ENCODE data around the gene UGDH.
"Not testable (repeated sequence)": the region's sequence is repeated elsewhere in the genome, so short reads cannot be mapped to it uniquely, and the experiment has no call there.

The UGDH gene

DNA sequence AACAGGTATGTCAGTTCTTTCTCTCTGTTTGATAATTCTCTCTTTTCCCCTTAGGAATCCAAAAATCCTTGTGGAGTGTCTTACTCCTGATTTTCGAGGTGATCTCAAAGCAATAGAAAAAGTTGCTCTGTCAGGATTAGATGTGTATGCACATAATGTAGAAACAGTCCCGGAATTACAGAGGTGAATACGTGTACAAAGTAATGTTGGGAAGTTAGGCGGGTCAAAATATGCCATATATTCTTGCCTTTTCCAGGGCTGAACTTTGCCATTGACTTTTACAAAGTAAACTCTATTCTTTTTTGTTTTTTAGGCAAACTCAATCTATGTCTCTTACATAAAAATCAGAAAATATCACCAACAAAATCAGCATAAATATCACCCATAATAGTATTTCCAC, 59.8 kb downstream of the UGDH start:
- Histone ChIP-seq H3K4me1 (ENCODE audit: control insufficient read depth, insufficient read depth, low read length, unreplicated experiment) (no peaks in the 10 kb centered on the region), H3K36me3 (ENCODE audit: insufficient read depth, low read length) (peaks cover 15% of the 10 kb centered on the region), H3K27me3 (ENCODE audit: insufficient read depth, low read length) (no peaks in the 10 kb centered on the region), H3K79me2 (ENCODE audit: control insufficient read depth, insufficient read depth, low read length, unreplicated experiment) (no peaks in the 10 kb centered on the region), H3K27ac (ENCODE audit: low read depth, low read length) (no peak overlapping the region), H3K4me3 (ENCODE audit: low read depth, low read length) (no peak overlapping the region), H2AFZ (ENCODE audit: low read length, unreplicated experiment) (no peak overlapping the region)

DNA sequence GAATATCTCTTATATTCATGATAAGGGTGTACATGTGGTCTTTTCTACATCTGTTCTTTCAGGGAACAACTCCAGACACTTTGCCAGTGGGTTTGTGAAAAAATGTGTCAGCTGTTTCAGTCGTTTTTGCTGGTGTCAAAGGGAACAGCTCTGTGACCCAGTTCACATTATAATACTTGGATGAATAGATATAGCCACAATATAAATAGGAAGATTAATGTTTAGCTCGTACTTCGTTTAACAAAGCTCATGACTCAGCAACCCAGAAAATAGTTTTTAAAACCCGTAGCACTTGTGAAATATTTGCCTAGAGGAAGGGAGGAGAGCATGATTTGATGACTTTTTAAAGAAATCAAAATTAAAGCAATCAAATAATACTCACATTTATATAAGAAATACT, 60.5 kb downstream of the UGDH start:
- peaks cover 11% of the 10 kb centered on the region for H3K36me3 ChIP-seq (ENCODE audit: insufficient read depth, low read length)

DNA sequence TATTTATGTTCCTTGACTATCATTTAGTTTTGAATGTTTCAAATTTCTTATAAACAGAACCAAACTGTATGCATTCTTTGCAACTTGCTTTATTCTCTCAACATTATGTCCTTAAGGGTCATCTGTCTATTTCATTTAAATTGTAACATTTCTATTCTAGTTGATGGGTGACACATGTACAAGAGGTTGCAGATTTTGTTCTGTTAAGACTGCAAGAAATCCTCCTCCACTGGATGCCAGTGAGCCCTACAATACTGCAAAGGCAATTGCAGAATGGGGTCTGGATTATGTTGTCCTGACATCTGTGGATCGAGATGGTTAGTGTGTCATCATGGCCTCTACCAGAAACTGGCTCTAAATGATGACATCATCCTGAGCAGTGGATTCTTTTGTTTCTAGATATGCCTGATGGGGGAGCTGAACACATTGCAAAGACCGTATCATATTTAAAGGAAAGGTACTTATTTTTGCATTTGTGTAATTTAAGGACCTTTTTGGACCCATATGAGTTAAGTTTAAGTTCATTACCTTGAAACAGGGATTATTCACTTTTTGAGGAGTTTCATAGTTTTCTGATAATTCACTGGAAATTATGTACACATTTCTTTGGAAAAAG, 62.2 kb downstream of the UGDH start:
- peaks cover 10% of the 10 kb centered on the region for H3K36me3 ChIP-seq (ENCODE audit: insufficient read depth, low read length)
- peak overlapping the region; percentile 49; the same call in 1 of the 2 replicates for H3K27ac ChIP-seq (ENCODE audit: low read depth, low read length)

More for the DNA sequence above, 60.5 kb downstream of the UGDH start:
- Histone ChIP-seq H2AFZ (ENCODE audit: low read length, unreplicated experiment) (no peak overlapping the region), H3K27ac (ENCODE audit: low read depth, low read length) (no peak overlapping the region), H3K27me3 (ENCODE audit: insufficient read depth, low read length) (no peaks in the 10 kb centered on the region), H3K4me3 (ENCODE audit: low read depth, low read length) (no peak overlapping the region), H3K4me1 (ENCODE audit: control insufficient read depth, insufficient read depth, low read length, unreplicated experiment) (no peaks in the 10 kb centered on the region), H3K79me2 (ENCODE audit: control insufficient read depth, insufficient read depth, low read length, unreplicated experiment) (no peaks in the 10 kb centered on the region)

DNA sequence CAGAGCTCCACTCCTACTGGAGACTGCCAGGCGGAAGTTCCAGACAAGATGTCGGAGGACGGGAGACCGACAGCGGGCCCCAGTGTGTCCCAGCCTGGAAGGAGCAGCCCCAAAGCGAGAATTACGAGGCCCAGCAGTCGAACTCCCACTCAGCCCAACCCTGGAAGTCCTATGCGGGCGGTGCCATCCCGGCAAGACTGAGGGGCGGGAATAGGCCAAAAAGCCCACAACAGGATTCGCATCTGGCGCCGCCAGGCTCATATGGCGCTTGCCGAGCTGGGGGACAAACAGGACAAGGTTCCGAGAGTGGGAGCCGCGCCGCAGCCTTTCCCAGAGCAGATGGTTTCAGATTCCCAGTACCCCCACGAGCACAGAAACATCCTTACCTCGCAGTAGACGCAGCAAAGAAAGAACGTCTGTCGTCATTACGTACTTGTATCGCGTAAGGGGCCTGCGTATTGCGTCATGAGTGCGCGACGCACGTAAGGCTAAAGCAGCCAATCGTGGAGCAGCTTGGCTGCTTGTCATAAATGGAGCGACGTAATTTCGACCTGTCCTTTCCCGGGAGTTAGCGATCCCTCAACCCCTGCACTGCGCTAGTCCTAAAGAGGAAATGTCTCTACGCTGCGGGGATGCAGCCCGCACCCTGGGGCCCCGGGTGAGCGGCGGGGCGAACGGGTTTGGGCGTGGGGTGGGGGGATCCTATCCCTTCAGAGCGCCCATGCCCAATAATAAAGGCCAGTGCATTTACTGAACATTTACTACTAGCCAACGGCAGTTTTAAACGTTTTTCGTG, 68.5 kb downstream of the UGDH start, which contains the start of the genes LIAS and RPL9:
Gene LIAS (plus strand): TSS at position 552 of the 796 bp plus-strand sequence. CDS start 62 bp downstream, at position 614.
Gene RPL9 (minus strand): TSS at position 418 of the 796 bp plus-strand sequence. CDS start 483 bp downstream, outside the sequence.
- peak within 1 kb of the TSS; percentile 84 for H2AFZ ChIP-seq (ENCODE audit: low read length, unreplicated experiment)
- H3K27ac ChIP-seq (ENCODE audit: low read depth, low read length), result peak within 1 kb of the TSS; percentile 86
- H3K79me2 ChIP-seq (ENCODE audit: control insufficient read depth, insufficient read depth, low read length, unreplicated experiment), result peaks cover 55% of the 10 kb centered on the region
- H3K36me3 ChIP-seq (ENCODE audit: insufficient read depth, low read length), result peaks cover 48% of the 10 kb centered on the region
- no peaks in the 10 kb centered on the region for H3K27me3 ChIP-seq (ENCODE audit: insufficient read depth, low read length)
- peaks cover 25% of the 10 kb centered on the region for H3K4me1 ChIP-seq (ENCODE audit: control insufficient read depth, insufficient read depth, low read length, unreplicated experiment)
- peak within 1 kb of the TSS; percentile 93 for H3K4me3 ChIP-seq (ENCODE audit: low read depth, low read length)

More for the DNA sequence above, 62.2 kb downstream of the UGDH start:
- Histone ChIP-seq H3K4me1 (ENCODE audit: control insufficient read depth, insufficient read depth, low read length, unreplicated experiment) (peaks cover 7% of the 10 kb centered on the region), H3K27me3 (ENCODE audit: insufficient read depth, low read length) (no peaks in the 10 kb centered on the region), H3K79me2 (ENCODE audit: control insufficient read depth, insufficient read depth, low read length, unreplicated experiment) (peaks cover 12% of the 10 kb centered on the region), H3K4me3 (ENCODE audit: low read depth, low read length) (no peak overlapping the region; the same call in 1 of the 2 replicates), H2AFZ (ENCODE audit: low read length, unreplicated experiment) (peak overlapping the region; percentile 54)

DNA sequence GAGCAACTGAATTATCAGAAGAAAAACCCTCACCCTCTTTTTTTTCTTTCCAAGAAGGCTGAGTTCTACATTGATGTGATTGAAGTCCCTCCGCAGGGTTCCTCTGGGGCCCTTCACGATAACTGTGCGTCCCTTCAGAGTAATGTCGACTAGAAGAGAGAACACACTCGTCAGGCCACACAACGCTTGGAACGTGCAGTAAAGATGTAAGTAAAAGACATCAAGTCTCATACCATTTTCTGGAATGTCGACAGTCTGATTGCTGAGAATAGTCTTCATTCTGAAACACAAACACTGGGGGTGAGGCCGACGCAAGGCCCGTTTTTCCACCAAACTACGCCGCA, 69.1 kb downstream of the UGDH start:
- H3K79me2 ChIP-seq (ENCODE audit: control insufficient read depth, insufficient read depth, low read length, unreplicated experiment), result peaks cover 55% of the 10 kb centered on the region
- H2AFZ ChIP-seq (ENCODE audit: low read length, unreplicated experiment); H3K27me3 ChIP-seq (ENCODE audit: insufficient read depth, low read length): not testable (repeated sequence)
- peak overlapping the region; percentile 93 for H3K4me3 ChIP-seq (ENCODE audit: low read depth, low read length)
- peak overlapping the region; percentile 86 for H3K27ac ChIP-seq (ENCODE audit: low read depth, low read length)
- H3K4me1 ChIP-seq (ENCODE audit: control insufficient read depth, insufficient read depth, low read length, unreplicated experiment), result peaks cover 25% of the 10 kb centered on the region
- peaks cover 54% of the 10 kb centered on the region for H3K36me3 ChIP-seq (ENCODE audit: insufficient read depth, low read length)

DNA sequence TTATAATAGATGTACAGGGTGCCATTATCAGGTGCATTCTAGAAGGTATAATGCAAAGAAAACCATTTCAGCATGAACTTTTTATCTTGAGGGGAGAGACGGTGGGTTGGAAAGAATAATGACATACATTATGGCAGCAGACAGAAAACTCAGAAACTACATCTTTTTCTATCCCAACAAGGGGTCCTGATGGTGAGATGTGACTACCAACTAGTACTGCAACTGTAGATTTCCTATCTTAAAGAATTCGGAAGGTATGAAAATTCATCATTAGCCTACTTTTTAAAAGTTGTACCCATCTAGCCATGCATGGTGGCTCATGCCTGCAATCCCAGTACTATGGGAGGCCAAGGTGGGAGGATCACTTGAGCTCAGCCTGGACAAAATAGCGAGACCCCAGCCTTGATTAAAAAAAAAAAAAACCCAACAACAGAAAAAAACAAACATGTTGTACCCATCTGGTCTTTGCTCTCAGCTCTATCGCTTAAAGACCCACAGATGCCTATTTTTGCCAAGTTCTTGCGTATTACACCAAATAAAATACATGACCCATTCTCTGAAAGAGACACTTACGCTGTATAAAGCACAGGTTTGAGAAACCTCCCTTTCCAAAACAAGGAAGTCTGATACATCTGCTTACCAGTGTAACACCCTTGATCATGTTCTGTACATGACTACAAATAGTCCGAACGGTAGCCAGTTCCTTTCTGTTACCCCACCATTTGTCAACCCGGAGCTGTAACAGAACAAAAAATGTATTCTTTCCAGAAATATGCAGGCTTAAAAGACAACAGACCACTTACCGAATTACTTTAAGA, 70.1 kb downstream of the UGDH start:
- H3K27me3 ChIP-seq (ENCODE audit: insufficient read depth, low read length), result no peaks in the 10 kb centered on the region
- peaks cover 63% of the 10 kb centered on the region for H3K36me3 ChIP-seq (ENCODE audit: insufficient read depth, low read length)
- peak overlapping the region; percentile 93 for H3K4me3 ChIP-seq (ENCODE audit: low read depth, low read length)
- peaks cover 55% of the 10 kb centered on the region for H3K79me2 ChIP-seq (ENCODE audit: control insufficient read depth, insufficient read depth, low read length, unreplicated experiment)
- H3K4me1 ChIP-seq (ENCODE audit: control insufficient read depth, insufficient read depth, low read length, unreplicated experiment), result peaks cover 25% of the 10 kb centered on the region
- no peak overlapping the region for H2AFZ ChIP-seq (ENCODE audit: low read length, unreplicated experiment)
- H3K27ac ChIP-seq (ENCODE audit: low read depth, low read length), result no peak overlapping the region

DNA sequence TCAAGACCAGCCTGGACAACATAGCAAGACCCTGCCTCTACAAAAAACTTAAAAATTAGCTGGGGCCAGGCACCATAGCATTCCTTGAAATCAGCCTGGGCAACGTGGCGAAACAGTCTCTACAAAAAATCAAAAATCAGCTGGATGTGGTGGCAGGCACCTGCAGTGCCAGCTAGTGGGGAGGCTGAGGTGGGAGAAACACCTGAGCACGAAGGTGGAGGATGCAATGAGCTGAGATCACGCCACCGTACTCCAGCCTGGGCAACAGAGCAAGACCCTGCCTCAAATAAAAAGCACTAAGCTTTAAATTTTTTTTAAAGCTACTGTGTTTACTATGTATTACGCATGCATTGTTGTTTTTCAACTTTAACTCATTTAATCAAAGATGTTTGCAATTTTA, 71.8 kb downstream of the UGDH start:
- Histone ChIP-seq H3K4me3 (ENCODE audit: low read depth, low read length) (peak overlapping the region; percentile 93), H2AFZ (ENCODE audit: low read length, unreplicated experiment) (no peak overlapping the region), H3K79me2 (ENCODE audit: control insufficient read depth, insufficient read depth, low read length, unreplicated experiment) (peaks cover 47% of the 10 kb centered on the region), H3K27me3 (ENCODE audit: insufficient read depth, low read length) (no peaks in the 10 kb centered on the region), H3K4me1 (ENCODE audit: control insufficient read depth, insufficient read depth, low read length, unreplicated experiment) (peaks cover 19% of the 10 kb centered on the region), H3K36me3 (ENCODE audit: insufficient read depth, low read length) (peaks cover 72% of the 10 kb centered on the region), H3K27ac (ENCODE audit: low read depth, low read length) (no peak overlapping the region)

DNA sequence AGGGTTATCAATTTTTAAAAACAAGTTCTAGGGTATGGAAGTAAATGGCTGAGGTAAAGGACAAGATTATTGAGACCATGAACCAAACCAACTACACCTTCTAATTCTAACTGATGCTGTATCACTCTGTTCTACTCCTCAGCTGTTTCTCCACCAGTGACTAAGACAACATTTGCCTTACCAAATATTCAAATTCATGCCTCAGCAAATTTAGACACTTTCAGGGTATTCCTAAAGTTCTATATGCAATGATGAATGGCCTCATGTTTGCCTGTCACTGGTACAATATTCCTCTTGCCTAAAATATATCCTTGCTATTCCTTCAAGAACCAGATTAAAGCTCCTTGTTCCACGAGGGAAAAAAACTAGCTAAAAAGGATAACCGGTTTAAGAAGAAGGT, 73.5 kb downstream of the UGDH start:
- Histone ChIP-seq H3K27me3 (ENCODE audit: insufficient read depth, low read length) (no peaks in the 10 kb centered on the region), H3K4me3 (ENCODE audit: low read depth, low read length) (no peak overlapping the region), H3K36me3 (ENCODE audit: insufficient read depth, low read length) (peaks cover 73% of the 10 kb centered on the region), H2AFZ (ENCODE audit: low read length, unreplicated experiment) (no peak overlapping the region), H3K4me1 (ENCODE audit: control insufficient read depth, insufficient read depth, low read length, unreplicated experiment) (peaks cover 18% of the 10 kb centered on the region), H3K79me2 (ENCODE audit: control insufficient read depth, insufficient read depth, low read length, unreplicated experiment) (peaks cover 39% of the 10 kb centered on the region), H3K27ac (ENCODE audit: low read depth, low read length) (no peak overlapping the region)

DNA sequence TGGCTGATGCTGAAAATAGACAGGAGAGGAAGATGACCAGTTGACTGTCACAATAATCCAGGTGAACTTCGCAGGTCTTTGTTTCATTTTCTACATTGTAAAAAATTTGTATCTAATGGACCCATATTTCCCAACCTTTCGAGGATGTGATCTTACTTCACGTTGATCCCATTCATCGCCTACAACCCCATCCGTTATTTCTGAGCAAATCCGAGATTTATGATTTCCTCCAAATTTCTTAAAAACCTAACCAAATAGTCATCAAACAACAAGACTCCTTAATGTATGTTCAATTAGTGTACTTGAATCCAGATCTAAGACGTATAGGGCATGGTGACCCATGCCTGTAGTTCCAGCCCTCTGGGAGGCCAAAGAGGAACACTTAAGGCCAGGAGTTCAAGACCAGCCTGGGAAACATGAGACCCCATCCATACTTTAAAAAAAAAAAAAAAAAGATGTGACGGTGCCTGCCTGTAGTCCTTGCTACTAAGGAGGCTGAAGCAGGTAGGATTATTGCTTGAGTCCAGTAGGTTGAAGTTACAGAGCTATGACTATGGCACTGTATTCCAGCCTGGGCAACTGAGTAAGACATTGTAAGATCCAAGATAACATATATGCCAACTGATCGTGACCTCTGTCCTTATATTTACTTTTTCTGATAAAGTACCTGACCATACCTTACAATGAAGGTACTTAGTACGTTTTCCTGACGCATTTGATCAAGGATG, 74.2 kb downstream of the UGDH start:
- Histone ChIP-seq H3K36me3 (ENCODE audit: insufficient read depth, low read length) (peaks cover 71% of the 10 kb centered on the region), H3K27ac (ENCODE audit: low read depth, low read length) (no peak overlapping the region), H2AFZ (ENCODE audit: low read length, unreplicated experiment) (no peak overlapping the region), H3K79me2 (ENCODE audit: control insufficient read depth, insufficient read depth, low read length, unreplicated experiment) (peaks cover 32% of the 10 kb centered on the region), H3K4me3 (ENCODE audit: low read depth, low read length) (no peak overlapping the region), H3K4me1 (ENCODE audit: control insufficient read depth, insufficient read depth, low read length, unreplicated experiment) (peaks cover 18% of the 10 kb centered on the region), H3K27me3 (ENCODE audit: insufficient read depth, low read length) (no peaks in the 10 kb centered on the region)

All from ACC112 (cell line).